SK-N-SH (cell line): ENCODE data around the gene TSSC4.

Source experiments
- EP300 ChIP-seq, 2 experiments: IDR thresholded peaks; 2 replicates each; pipeline versions ENCODE4 v1.4.0 to v1.6.1; 2012; ENCODE audit warnings: borderline replicate concordance in 1 of 2, low read depth in 1 of 2, low read length in 1 of 2
- FOSL2 ChIP-seq: IDR thresholded peaks from 2 replicates; pipeline ENCODE4 v1.4.0; 2012; ENCODE audit warnings: low read depth, mild to moderate bottlenecking, moderate library complexity, borderline replicate concordance
- NFIC ChIP-seq: IDR thresholded peaks from 2 replicates; pipeline ENCODE4 v1.4.0; 2012; ENCODE audit warnings: borderline replicate concordance
- RAD21 ChIP-seq: IDR thresholded peaks from 2 replicates; pipeline ENCODE4 v1.6.1; 2012; ENCODE audit warnings: mild to moderate bottlenecking, low read length
- RFX5 ChIP-seq: IDR thresholded peaks from 2 replicates; pipeline ENCODE4 v1.6.1; 2012; ENCODE audit warnings: mild to moderate bottlenecking, improper control_type of control experiment, low read length
- TCF12 ChIP-seq: IDR thresholded peaks from 2 replicates; pipeline ENCODE4 v1.4.0; 2012
- YY1 ChIP-seq: IDR thresholded peaks from 2 replicates; pipeline ENCODE4 v1.4.0; 2012; ENCODE audit warnings: low read depth, mild to moderate bottlenecking
- TF ChIP-seq, protein P1 (sequence below): fragments of 150-350 bp; IDR thresholded peaks from 2 replicates; pipeline ENCODE4 v1.6.1; 2017; ENCODE audit warnings: antibody characterized with exemption, low read length, low read depth, borderline replicate concordance
- TF ChIP-seq, protein P2 (sequence below): fragments of 200-600 bp; sonication (generic); IDR thresholded peaks from 2 replicates; pipeline ENCODE4 v1.6.1; 2017; ENCODE audit warnings: antibody characterized with exemption, mild to moderate bottlenecking, moderate library complexity
- TF ChIP-seq, protein P3 (sequence below): IDR thresholded peaks from 2 replicates; pipeline ENCODE4 v1.6.1; 2012; ENCODE audit warnings: mild to moderate bottlenecking, low read depth, low read length, moderate library complexity

DNA sequence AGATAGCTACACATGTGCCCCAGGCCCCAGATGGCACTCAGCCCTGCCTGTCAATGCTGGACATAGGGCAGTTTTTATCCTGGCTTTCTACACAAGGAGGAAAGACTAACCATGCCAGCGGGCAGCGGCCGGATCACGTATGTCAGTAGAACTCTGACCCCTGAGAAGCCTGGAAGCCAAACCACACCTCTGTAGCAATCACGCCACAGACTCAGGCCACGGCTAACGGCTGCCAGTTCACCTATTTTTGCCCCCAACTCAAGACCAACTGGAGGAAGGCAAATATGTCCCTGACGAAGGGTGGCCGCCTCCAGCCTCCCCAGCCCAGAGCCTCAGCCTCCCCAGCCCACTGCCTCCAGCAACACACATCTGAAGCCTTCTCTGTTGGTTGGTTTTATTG lies 30.7 kb upstream of the TSSC4 start:
- TF ChIP-seq EP300 (IDR thresholded peaks at IDR 0.05; ENCODE audit: borderline replicate concordance in 1 of 2, low read depth in 1 of 2, low read length in 1 of 2) (no peak), NFIC (no peak), TCF12 (no peak), FOSL2 (no peak), RAD21 (no peak), RFX5 (no peak), YY1 (no peak)
- TF ChIP-seq, protein P1, sequence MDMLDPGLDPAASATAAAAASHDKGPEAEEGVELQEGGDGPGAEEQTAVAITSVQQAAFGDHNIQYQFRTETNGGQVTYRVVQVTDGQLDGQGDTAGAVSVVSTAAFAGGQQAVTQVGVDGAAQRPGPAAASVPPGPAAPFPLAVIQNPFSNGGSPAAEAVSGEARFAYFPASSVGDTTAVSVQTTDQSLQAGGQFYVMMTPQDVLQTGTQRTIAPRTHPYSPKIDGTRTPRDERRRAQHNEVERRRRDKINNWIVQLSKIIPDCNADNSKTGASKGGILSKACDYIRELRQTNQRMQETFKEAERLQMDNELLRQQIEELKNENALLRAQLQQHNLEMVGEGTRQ, result no peak
- TF ChIP-seq, protein P2, sequence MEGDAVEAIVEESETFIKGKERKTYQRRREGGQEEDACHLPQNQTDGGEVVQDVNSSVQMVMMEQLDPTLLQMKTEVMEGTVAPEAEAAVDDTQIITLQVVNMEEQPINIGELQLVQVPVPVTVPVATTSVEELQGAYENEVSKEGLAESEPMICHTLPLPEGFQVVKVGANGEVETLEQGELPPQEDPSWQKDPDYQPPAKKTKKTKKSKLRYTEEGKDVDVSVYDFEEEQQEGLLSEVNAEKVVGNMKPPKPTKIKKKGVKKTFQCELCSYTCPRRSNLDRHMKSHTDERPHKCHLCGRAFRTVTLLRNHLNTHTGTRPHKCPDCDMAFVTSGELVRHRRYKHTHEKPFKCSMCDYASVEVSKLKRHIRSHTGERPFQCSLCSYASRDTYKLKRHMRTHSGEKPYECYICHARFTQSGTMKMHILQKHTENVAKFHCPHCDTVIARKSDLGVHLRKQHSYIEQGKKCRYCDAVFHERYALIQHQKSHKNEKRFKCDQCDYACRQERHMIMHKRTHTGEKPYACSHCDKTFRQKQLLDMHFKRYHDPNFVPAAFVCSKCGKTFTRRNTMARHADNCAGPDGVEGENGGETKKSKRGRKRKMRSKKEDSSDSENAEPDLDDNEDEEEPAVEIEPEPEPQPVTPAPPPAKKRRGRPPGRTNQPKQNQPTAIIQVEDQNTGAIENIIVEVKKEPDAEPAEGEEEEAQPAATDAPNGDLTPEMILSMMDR, result no peak
- TF ChIP-seq, protein P3, sequence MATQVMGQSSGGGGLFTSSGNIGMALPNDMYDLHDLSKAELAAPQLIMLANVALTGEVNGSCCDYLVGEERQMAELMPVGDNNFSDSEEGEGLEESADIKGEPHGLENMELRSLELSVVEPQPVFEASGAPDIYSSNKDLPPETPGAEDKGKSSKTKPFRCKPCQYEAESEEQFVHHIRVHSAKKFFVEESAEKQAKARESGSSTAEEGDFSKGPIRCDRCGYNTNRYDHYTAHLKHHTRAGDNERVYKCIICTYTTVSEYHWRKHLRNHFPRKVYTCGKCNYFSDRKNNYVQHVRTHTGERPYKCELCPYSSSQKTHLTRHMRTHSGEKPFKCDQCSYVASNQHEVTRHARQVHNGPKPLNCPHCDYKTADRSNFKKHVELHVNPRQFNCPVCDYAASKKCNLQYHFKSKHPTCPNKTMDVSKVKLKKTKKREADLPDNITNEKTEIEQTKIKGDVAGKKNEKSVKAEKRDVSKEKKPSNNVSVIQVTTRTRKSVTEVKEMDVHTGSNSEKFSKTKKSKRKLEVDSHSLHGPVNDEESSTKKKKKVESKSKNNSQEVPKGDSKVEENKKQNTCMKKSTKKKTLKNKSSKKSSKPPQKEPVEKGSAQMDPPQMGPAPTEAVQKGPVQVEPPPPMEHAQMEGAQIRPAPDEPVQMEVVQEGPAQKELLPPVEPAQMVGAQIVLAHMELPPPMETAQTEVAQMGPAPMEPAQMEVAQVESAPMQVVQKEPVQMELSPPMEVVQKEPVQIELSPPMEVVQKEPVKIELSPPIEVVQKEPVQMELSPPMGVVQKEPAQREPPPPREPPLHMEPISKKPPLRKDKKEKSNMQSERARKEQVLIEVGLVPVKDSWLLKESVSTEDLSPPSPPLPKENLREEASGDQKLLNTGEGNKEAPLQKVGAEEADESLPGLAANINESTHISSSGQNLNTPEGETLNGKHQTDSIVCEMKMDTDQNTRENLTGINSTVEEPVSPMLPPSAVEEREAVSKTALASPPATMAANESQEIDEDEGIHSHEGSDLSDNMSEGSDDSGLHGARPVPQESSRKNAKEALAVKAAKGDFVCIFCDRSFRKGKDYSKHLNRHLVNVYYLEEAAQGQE, result no peak
